Parathyroid adenoma (tissue), 2 donors: ENCODE measurements around the gene STK24.

Experiments used
- H2AFZ ChIP-seq: fragments of 300-600 bp; sonication (generic); one replicate; pipeline ENCODE4 v1.7.0; 2017; ENCODE audit warnings: antibody characterized with exemption, mild to moderate bottlenecking
- H3K27ac ChIP-seq: fragments of 300-600 bp; sonication (generic); one replicate; pipeline ENCODE4 v1.7.0; 2017
- H3K27me3 ChIP-seq: fragments of 300-600 bp; sonication (generic); one replicate; pipeline ENCODE4 v1.7.0; 2017; ENCODE audit warnings: low read length; ENCODE audit not compliant: control insufficient read depth, insufficient read depth
- H3K36me3 ChIP-seq: fragments of 300-600 bp; sonication (generic); one replicate; pipeline ENCODE4 v1.7.0; 2017; ENCODE audit warnings: low read length; ENCODE audit not compliant: control insufficient read depth, insufficient read depth
- H3K4me1 ChIP-seq: fragments of 300-600 bp; sonication (generic); one replicate; pipeline ENCODE4 v1.7.0; 2017; ENCODE audit warnings: control low read depth
- H3K4me2 ChIP-seq: fragments of 300-600 bp; sonication (generic); one replicate; pipeline ENCODE4 v1.7.0; 2017; ENCODE audit warnings: low read length
- H3K4me3 ChIP-seq: fragments of 300-600 bp; sonication (generic); one replicate; pipeline ENCODE4 v1.7.0; 2017; ENCODE audit warnings: low read depth, low read length
- H3K79me2 ChIP-seq: fragments of 300-600 bp; sonication (generic); one replicate; pipeline ENCODE4 v1.7.0; 2017; ENCODE audit warnings: control low read depth
- H3K9ac ChIP-seq: fragments of 300-600 bp; sonication (generic); one replicate; pipeline ENCODE4 v1.7.0; 2017; ENCODE audit warnings: mild to moderate bottlenecking
- H3K9me3 ChIP-seq: fragments of 300-600 bp; sonication (generic); one replicate; pipeline ENCODE4 v1.7.0; 2017; ENCODE audit warnings: low read length; ENCODE audit not compliant: control insufficient read depth
- TF ChIP-seq, protein P1 (sequence below): fragments of 300-600 bp; sonication (generic); IDR thresholded peaks from one replicate; pipeline ENCODE4 v1.7.0; 2017; ENCODE audit warnings: antibody characterized with exemption, mild to moderate bottlenecking
- donor health status: primary hyperparathyroidism.

Gene STK24

GRCh38 chr13:98549006-98549727 lies 27.7 kb downstream of the STK24 start:
- peaks cover 38% of the 10 kb centered on the region for H3K79me2 ChIP-seq
- H3K36me3 ChIP-seq: no peaks in the 10 kb centered on the region
- no peak overlapping the region for H3K27ac ChIP-seq
- TF ChIP-seq, protein P1, sequence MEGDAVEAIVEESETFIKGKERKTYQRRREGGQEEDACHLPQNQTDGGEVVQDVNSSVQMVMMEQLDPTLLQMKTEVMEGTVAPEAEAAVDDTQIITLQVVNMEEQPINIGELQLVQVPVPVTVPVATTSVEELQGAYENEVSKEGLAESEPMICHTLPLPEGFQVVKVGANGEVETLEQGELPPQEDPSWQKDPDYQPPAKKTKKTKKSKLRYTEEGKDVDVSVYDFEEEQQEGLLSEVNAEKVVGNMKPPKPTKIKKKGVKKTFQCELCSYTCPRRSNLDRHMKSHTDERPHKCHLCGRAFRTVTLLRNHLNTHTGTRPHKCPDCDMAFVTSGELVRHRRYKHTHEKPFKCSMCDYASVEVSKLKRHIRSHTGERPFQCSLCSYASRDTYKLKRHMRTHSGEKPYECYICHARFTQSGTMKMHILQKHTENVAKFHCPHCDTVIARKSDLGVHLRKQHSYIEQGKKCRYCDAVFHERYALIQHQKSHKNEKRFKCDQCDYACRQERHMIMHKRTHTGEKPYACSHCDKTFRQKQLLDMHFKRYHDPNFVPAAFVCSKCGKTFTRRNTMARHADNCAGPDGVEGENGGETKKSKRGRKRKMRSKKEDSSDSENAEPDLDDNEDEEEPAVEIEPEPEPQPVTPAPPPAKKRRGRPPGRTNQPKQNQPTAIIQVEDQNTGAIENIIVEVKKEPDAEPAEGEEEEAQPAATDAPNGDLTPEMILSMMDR: no peak
- no peak overlapping the region for H3K4me3 ChIP-seq
- H3K27me3 ChIP-seq: no peaks in the 10 kb centered on the region
- H3K4me1 ChIP-seq: no peaks in the 10 kb centered on the region
- H3K9ac ChIP-seq: no peak overlapping the region
- no peaks in the 10 kb centered on the region for H3K9me3 ChIP-seq
- no peak overlapping the region for H2AFZ ChIP-seq
- no peak overlapping the region for H3K4me2 ChIP-seq

DNA sequence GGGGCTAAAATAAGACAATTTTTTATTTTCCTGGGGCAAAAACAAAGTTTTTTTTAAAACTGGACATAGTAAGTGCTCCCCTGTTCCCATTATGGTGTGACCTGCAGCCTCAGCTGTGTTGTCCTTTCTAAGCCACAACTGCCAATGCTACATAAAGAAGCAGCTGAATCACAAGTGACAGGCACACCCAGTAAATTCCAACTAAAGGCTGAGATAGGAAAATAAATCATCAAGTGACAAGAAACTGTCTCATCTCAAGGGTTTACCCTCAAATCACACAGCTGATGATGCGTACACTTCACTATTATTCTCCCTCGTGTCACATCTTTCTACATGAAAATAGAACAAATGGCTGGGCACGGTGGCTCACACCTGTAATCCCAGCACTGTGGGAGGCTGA lies 28.7 kb downstream of the STK24 start:
- Histone ChIP-seq H3K79me2 (peaks cover 42% of the 10 kb centered on the region), H3K9ac (no peak overlapping the region), H3K9me3 (no peaks in the 10 kb centered on the region), H3K4me1 (no peaks in the 10 kb centered on the region), H3K27me3 (no peaks in the 10 kb centered on the region), H2AFZ (no peak overlapping the region), H3K4me3 (no peak overlapping the region), H3K27ac (no peak overlapping the region), H3K4me2 (no peak overlapping the region), H3K36me3 (no peaks in the 10 kb centered on the region)
- TF ChIP-seq, protein P1: no peak

GRCh38 chr13:98547455-98547854 lies 29.5 kb downstream of the STK24 start:
- H3K27me3 ChIP-seq: no peaks in the 10 kb centered on the region
- no peaks in the 10 kb centered on the region for H3K9me3 ChIP-seq
- peaks cover 41% of the 10 kb centered on the region for H3K79me2 ChIP-seq
- no peaks in the 10 kb centered on the region for H3K36me3 ChIP-seq
- H3K27ac ChIP-seq: no peak overlapping the region
- H3K4me3 ChIP-seq: no peak overlapping the region
- no peaks in the 10 kb centered on the region for H3K4me1 ChIP-seq
- no peak overlapping the region for H3K4me2 ChIP-seq
- no peak overlapping the region for H3K9ac ChIP-seq
- H2AFZ ChIP-seq: no peak overlapping the region
- TF ChIP-seq, protein P1: no peak

DNA sequence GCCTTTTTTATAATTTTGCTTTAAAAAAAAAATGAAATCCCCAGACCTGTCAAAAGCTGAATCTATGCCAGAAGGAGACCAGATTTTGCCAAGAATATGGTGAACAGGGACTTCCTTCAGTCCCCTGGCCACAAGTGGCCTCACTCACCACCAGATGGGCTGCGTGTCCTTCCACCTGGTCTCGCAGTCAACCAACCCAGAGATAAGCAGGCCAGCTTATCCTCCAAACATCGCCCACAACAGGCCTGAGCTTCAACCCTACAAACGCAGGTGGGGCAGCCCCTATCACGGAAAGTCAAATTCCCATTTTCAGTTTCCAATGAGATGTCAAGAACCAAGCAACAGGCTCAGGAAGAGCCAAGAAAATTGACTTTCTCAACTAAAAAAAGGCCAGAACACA lies 30.5 kb downstream of the STK24 start:
- H3K9ac ChIP-seq: no peak overlapping the region
- H3K4me3 ChIP-seq: no peak overlapping the region
- no peaks in the 10 kb centered on the region for H3K36me3 ChIP-seq
- TF ChIP-seq, protein P1: no peak
- no peak overlapping the region for H3K4me2 ChIP-seq
- H3K9me3 ChIP-seq: no peaks in the 10 kb centered on the region
- H2AFZ ChIP-seq: no peak overlapping the region
- H3K27me3 ChIP-seq: no peaks in the 10 kb centered on the region
- peaks cover 39% of the 10 kb centered on the region for H3K79me2 ChIP-seq
- H3K27ac ChIP-seq: no peak overlapping the region
- no peaks in the 10 kb centered on the region for H3K4me1 ChIP-seq

- H3K27ac ChIP-seq: no peak overlapping the region
- H3K36me3 ChIP-seq: no peaks in the 10 kb centered on the region
- peaks cover 34% of the 10 kb centered on the region for H3K79me2 ChIP-seq
- TF ChIP-seq, protein P1: no peak
- no peak overlapping the region for H3K4me2 ChIP-seq
- H3K4me1 ChIP-seq: no peaks in the 10 kb centered on the region
- H3K9ac ChIP-seq: no peak overlapping the region
- H2AFZ ChIP-seq: no peak overlapping the region
- no peaks in the 10 kb centered on the region for H3K27me3 ChIP-seq
- no peaks in the 10 kb centered on the region for H3K9me3 ChIP-seq
- H3K4me3 ChIP-seq: no peak overlapping the region
These were observed 32.7 kb downstream of the STK24 start for GRCh38 chr13:98544104-98544710.
